Sigmoid colon (tissue), 4 donors: ENCODE data around the gene ELMO2.

ENCODE experiments used
- CTCF ChIP-seq, 4 experiments: fragments of 450-650 bp in 3 of 4; fragments of 200-600 bp in 1 of 4; IDR thresholded peaks; one replicate each; pipeline ENCODE4 v1.5.1; 2016 to 2019; ENCODE audit warnings: antibody characterized with exemption in 4 of 4, mild to moderate bottlenecking in 3 of 4, moderate library complexity in 2 of 4
- POLR2A ChIP-seq, 2 donors: fragments of 450-650 bp; IDR thresholded peaks; one replicate each; pipeline ENCODE4 v1.6.1; 2016; ENCODE audit warnings: antibody characterized with exemption in 2 of 2, mild to moderate bottlenecking in 2 of 2, moderate library complexity in 2 of 2
- POLR2AphosphoS5 ChIP-seq, 4 donors: sonication (generic); formaldehyde crosslinking; IDR thresholded peaks; one replicate each; pipeline ENCODE4 v1.6.1; 2017; ENCODE audit warnings: antibody characterized with exemption in 4 of 4

DNA sequence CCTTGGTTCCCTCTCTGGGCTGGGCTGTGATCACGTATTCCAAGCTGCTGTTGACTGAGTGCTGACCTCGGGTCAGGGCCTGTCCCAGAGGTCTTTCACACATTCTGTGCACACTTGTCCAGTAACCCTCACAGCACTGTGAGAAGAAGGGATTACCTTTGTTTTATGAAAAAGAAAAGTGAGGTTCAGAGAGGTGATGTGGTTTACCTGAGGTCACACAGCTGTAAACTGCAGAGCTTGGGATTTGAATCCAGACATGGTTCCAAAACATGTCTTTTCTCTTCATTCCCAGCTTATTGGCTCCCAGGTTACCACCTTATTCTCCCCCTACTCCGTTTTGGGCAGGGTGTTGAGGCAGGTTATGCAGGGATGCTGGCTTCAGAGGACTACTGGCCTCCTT, 69.7 kb downstream of the ELMO2 start:
- TF ChIP-seq POLR2AphosphoS5 (IDR thresholded peaks at IDR 0.05) (no peak), CTCF (IDR thresholded peaks at IDR 0.05) (no peak), POLR2A (IDR thresholded peaks at IDR 0.05) (no peak)
